Effector CD4-positive, alpha-beta T cell (primary cell): Measurements from ENCODE around the gene DIABLO.
"Not testable (repeated sequence)": the region's sequence is repeated elsewhere in the genome, so short reads cannot be mapped to it uniquely, and the experiment has no call there.

ENCODE experiments used
- DNase-seq: peaks from one replicate; pipeline ENCODE4 v3.0.0-alpha.2; 2020

DIABLO gene

GRCh38 chr12:122187466-122187865 lies 38.4 kb downstream of the DIABLO start:
- no peak for DNase-seq

DNA sequence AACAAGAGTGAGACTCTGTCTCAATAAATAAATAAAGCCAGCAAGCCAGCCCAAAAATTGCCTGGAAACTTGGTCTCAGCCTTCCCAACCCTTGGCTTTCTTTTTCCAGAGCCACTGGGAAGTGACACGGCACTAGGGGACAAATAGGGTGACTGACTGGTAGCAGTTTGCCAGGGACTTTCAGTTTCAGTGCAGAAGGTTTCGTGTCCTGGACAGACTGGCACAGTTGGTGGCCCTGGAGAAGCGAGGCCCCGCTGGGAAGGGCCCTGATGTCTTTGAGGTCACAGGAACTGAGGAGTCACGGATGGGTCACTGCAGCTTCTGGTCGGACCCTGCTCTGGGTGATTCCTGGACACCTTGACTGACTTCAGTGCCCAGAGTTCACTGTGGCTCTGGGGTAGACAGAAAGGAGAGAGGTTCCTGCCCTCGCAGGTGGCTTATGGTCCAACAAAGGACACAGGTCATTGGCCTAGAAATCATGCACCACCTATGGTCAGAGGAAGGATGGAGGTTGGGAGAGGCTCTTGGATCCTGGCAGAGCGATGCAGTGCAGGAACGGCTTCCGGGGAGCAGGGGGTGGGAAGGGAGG lies 40.3 kb downstream of the DIABLO start:
- DNase-seq, result no peak

DNA sequence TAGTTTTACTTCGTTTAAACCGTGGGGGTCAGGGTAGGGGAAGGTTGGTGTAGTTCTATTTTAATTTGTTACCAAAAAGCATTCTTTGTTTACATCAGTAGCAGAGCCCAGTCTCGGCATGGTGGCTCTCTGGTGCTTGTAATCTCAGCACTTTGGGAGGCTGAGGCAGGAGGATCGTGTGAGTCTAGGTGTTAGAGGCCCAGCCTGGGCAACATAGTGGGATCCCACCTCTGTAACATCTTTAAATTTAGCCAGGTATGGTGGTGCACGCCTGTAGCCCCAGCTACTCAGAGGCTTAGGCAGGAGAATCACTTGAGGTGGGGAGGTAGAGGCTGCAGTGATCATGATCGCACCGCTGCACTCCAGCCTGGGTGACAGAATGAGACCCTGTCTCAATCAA lies 40.8 kb downstream of the DIABLO start:
- no peak for DNase-seq

- no peak for DNase-seq
Measured at GRCh38 chr12:122184517-122184916, 41.3 kb downstream of the DIABLO start.

GRCh38 chr12:122183588-122183940 lies 42.3 kb downstream of the DIABLO start:
- DNase-seq, result no peak

- no peak for DNase-seq
Measured at GRCh38 chr12:122182887-122183587, 42.8 kb downstream of the DIABLO start, which contains the start of gene LRRC43. Gene LRRC43 (plus strand): TSS chr12:122183123. CDS start chr12:122183145, 22 bp downstream.

- DNase-seq, result not testable (repeated sequence)
Measured at GRCh38 chr12:122176473-122176872, 49.4 kb downstream of the DIABLO start.

DNA sequence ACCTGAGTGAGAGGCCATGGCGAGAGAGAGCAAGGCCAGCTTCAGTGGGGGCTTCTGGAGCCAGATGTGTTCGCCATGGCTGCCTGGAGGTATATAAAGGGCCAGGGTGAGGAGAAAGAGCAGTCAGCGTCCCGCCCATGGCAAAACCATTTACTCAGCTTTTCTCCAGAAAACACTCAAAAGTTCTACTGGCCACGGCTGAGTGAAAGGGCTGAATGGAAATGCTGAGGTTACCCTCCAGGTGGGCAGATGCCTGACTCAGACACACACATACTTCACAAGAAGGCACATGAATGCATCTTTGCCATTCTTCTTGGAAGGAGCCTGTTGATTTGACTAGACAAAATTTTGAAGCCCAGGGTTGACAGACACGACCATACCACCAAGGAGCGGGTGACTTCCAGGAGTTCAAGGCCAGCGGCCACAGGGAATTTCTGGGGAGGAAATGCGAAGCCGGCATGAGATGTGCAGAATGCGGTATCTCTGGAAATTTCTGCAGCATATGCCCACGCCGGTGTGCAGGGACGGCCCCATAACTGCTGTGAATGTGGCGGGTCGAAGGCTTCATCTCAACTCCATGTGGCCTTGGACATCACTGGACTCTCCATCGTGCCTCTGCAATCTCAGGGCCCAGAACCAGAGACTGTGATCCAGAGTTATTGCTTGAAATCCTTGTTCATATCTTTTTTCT lies 51.6 kb downstream of the DIABLO start, which contains the start of gene IL31:
Gene IL31 (minus strand): TSS at position 67 of the 691 bp plus-strand sequence. CDS start 49 bp downstream, at position 18.
- DNase-seq, result no peak

GRCh38 chr12:122172262-122172939 lies 53.5 kb downstream of the DIABLO start:
- DNase-seq, result no peak

GRCh38 chr12:122171399-122171798 lies 54.5 kb downstream of the DIABLO start:
- DNase-seq, result no peak

DNA sequence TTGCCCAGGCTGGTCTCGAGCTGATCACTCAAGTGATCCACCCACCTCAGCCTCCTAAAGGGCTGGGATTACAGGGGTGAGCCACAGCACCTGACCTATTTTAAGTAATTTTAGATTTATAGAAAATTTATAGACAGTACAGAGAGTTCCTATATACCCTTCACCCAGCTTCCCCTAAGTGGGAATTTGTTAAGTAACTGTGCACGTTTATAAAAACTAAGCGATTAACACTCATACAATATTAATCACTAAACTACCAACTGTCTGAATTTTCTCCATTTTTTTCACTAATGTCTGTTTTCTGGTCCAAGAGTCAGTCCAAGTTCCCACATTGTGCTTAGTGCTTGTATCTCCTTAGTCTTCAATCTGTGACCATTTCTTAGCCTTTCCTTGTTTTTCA lies 57.4 kb downstream of the DIABLO start:
- no peak for DNase-seq

DNA sequence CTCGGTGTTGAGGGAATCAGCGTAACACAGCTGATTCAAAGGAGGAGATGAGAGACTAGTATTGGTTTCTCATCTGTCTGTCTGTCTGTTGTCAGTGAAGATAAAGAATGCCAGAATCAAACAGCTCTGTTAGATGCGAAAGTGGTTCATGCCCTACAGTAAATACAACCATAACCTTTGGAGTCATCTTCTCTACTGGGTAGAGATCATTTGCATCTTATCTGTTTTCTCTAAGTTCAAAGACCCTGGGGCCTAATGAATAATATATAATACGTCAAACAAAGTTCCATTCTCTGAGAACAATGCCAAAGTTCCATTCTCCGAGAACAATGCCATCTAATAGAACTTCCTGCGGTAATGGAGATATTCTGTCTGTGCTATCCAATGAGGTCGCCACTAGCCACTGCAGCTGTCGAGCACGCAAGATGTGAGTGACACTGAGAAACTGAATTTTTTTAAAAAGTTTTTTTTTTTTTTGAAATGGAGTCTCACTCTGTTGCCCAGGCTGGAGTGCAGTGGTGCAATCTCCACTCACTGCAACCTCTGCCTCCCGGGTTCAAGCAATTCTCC lies 58.4 kb downstream of the DIABLO start:
- no peak for DNase-seq

GRCh38 chr12:122166422-122167349 lies 59.2 kb downstream of the DIABLO start:
- no peak for DNase-seq

DNA sequence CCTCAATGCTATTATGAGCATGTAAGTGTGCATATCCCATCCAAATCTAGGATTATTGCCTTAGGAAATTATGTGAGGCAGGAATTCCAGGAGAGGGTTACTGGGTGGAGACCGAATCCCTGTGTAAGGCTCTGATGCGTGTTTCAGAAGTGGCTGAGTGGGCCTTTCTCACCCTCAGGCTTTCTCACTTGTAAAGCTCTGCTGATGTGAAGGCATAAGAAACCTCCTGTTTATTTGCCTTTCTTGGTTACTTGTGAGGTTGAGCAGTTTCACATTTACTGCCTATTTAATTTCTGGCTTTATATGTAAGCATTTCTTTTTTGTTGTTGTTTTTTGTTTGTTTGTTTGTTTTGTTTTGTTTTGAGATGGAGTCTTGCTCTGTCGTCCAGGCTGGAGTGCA lies 62.9 kb downstream of the DIABLO start:
- no peak for DNase-seq

DNA sequence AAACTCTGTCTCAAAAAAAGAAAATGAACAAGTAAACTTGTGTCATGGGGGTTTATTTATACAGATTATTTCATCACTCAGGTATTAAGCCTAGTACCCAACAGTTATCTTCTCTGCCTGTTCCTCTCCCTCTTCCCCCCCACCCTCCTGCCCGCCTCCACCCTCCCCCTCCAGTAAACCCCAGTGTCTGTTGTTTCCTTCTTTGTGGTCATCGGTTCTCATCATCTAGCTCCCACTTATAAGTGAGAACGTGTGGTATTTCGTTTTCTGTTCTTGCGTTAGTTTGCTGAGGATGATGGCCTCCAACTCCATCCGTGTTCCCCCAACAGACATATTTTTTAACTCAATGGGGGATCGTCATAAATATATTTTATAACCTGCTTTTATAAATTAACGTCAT lies 64.2 kb downstream of the DIABLO start:
- no peak for DNase-seq

GRCh38 chr12:122160761-122161160 lies 65.1 kb downstream of the DIABLO start:
- no peak for DNase-seq

GRCh38 chr12:122159882-122160281 lies 66.0 kb downstream of the DIABLO start:
- no peak for DNase-seq

DNA sequence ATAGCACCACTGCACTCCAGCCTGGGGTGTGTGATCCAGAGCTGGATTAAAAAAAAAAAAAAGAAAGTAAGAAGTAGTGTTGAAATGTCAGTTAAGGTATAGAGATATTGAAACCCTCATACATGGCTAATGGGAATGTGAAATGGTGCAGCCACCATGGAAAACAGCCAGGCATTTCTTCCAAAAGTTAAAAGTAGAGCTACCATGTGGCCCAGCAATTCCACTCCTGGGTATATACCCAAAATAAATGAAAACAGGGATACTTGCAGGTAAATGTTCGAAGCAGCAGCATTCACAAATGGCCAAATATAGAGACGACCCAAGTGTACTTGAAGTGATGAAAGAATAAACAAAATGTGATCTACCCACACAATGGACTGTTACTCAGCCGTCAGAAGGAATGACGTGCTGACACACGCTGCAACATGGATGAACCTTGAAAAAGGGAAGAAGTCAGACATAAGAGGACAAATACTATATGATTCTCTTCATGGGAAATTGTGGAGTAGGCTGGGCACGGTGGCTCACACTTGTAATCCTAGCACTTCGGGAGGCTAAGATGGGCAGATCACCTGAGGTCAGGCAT lies 67.1 kb downstream of the DIABLO start:
- no peak for DNase-seq
